ENCODE measurements around the gene ASMTL. TPM values are rescaled to one million over a fixed set of nuclear protein-coding genes. Genes with fewer than 3 reads are reported as not detected.

The ASMTL gene
- total RNA-seq, 1 donor from 2014 or later, result 24.5 TPM

DNA sequence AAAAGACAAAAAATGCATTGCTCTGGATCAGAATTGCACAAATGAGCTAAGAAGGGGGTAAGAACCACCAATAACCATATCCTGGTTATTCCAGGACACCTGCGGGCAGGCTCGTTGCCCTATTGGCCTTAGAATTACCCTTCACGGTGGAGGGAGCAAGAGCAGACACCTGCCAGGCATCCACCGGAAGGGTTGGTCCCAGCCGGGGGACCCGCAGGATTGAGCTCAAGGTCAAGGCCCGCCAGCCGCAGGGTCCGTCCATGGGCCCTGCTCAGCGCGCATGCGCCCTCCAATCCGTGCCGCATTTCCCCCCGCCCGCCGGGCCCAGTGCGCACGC lies 61.4 kb downstream of the ASMTL start:
- H3K27me3 Mint-ChIP-seq, result no peaks in the 10 kb centered on the region
- peaks cover 27% of the 10 kb centered on the region for H3K36me3 Mint-ChIP-seq (ENCODE audit: insufficient read depth)
- H3K4me3 Mint-ChIP-seq (ENCODE audit: low read depth), result peak overlapping the region; percentile 94
- DNase-seq (ENCODE audit: low spot score, unreplicated experiment), result peak; percentile 96
- H3K27ac Mint-ChIP-seq, result peak overlapping the region; percentile 97
- H3K4me1 Mint-ChIP-seq (ENCODE audit: low read depth), result peaks cover 24% of the 10 kb centered on the region
- no peaks in the 10 kb centered on the region for H3K9me3 Mint-ChIP-seq (ENCODE audit: low read depth)
- TF ChIP-seq CTCF (IDR thresholded peaks at IDR 0.05; ENCODE audit: unreplicated experiment), result no peak

DNA sequence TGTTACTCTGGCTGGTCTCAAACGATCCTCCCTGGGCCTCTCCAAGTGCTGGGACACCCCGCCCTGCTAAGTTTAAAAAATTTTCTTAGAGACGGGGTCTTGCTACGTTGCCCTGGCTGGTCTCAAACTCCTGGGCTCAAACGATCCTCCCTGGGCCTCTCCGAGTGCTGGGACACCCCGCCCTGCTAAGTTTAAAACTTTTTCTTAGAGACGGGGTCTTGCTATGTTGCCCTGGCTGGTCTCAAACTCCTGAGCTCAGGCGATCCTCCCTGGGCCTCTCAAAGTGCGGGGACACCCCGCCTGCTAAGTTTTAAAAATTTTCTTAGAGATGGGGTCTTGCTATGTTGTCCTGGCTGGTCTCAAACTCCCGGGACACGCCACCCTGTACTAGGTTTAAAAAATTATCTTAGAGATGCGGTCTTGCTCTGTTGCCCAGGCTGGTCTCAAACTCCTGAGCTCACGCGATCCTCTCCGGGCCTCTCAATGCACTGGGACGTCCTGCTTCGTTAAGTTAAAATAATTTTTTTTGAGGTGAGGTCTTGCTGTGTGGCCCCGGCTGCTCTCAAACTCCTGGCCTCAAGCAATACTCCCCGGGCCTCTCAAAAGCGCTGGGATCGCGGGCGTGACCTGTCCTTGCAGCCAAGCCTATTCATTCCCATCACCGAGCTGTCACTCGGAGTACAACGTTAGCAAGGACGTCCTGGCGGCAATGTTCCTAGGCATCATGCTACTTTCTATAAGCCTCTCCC lies 61.9 kb downstream of the ASMTL start:
- Mint-ChIP-seq H3K36me3 (ENCODE audit: insufficient read depth) (peaks cover 24% of the 10 kb centered on the region), H3K4me3 (ENCODE audit: low read depth) (peak overlapping the region; percentile 94), H3K9me3 (ENCODE audit: low read depth) (no peaks in the 10 kb centered on the region), H3K27ac (peak overlapping the region; percentile 97), H3K27me3 (no peaks in the 10 kb centered on the region), H3K4me1 (ENCODE audit: low read depth) (peaks cover 22% of the 10 kb centered on the region)
- TF ChIP-seq CTCF (IDR thresholded peaks at IDR 0.05; ENCODE audit: unreplicated experiment), result no peak
- no peak for DNase-seq (ENCODE audit: low spot score, unreplicated experiment)

- DNase-seq (ENCODE audit: low spot score, unreplicated experiment), result no peak
- no peaks in the 10 kb centered on the region for H3K27me3 Mint-ChIP-seq
- H3K4me3 Mint-ChIP-seq (ENCODE audit: low read depth), result peak overlapping the region; percentile 40
- H3K9me3 Mint-ChIP-seq (ENCODE audit: low read depth), result no peaks in the 10 kb centered on the region
- H3K36me3 Mint-ChIP-seq (ENCODE audit: insufficient read depth), result peaks cover 27% of the 10 kb centered on the region
- H3K27ac Mint-ChIP-seq, result no peak overlapping the region
- no peak for TF ChIP-seq CTCF (IDR thresholded peaks at IDR 0.05; ENCODE audit: unreplicated experiment)
- peaks cover 19% of the 10 kb centered on the region for H3K4me1 Mint-ChIP-seq (ENCODE audit: low read depth)
Measured at GRCh38 chrX:1389993-1390285, 62.8 kb downstream of the ASMTL start.

DNA sequence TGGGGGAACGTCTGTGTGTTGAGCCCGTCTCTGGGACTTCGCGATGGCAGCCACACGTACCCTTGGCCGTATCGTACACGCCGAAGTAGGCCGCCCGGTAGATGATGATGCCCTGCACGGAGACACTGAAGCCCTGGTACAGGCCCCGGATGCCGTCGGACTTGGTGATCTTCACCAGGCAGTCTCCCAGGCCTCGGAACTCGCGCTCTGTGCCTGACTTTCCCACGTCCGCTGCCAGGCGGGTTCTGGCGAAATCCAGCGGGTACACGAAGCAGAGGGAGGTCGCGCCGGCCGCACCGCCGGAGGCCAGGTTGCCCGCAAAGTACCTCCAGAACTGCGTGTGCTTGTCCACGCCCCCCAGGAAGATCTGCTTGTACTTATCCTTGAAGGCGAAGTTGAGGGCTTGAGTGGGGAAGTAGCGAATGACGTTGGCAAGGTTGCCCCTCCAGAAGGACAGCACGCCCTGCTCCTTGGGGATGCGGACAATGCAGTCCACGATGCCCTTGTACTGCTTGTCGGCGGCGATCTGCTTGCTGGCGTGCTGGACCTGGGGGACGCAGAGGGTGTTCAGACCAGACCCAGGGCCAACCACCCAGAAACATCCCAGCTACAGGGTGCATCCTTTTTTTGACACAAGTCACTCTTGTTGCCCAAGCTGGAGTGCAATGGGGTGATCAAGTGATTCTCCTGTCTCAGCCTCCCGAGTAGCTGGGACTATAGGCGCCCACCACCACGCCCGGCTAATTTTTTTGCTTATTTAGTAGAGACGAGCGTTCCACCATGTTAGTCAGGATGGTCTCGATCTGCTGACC lies 63.3 kb downstream of the ASMTL start:
- Mint-ChIP-seq H3K9me3 (ENCODE audit: low read depth) (no peaks in the 10 kb centered on the region), H3K27ac (no peak overlapping the region), H3K4me1 (ENCODE audit: low read depth) (peaks cover 18% of the 10 kb centered on the region), H3K4me3 (ENCODE audit: low read depth) (peak overlapping the region; percentile 38), H3K36me3 (ENCODE audit: insufficient read depth) (peaks cover 30% of the 10 kb centered on the region), H3K27me3 (no peaks in the 10 kb centered on the region)
- DNase-seq (ENCODE audit: low spot score, unreplicated experiment), result no peak
- TF ChIP-seq CTCF (IDR thresholded peaks at IDR 0.05; ENCODE audit: unreplicated experiment), result no peak

- Mint-ChIP-seq H3K36me3 (ENCODE audit: insufficient read depth) (peaks cover 33% of the 10 kb centered on the region), H3K27ac (no peak overlapping the region)
- no peak for TF ChIP-seq CTCF (IDR thresholded peaks at IDR 0.05; ENCODE audit: unreplicated experiment)
Measured at GRCh38 chrX:1388651-1389050, 64.1 kb downstream of the ASMTL start.

More at GRCh38 chrX:1388651-1389050, 64.1 kb downstream of the ASMTL start:
- Mint-ChIP-seq H3K27me3 (no peaks in the 10 kb centered on the region), H3K4me3 (ENCODE audit: low read depth) (peak overlapping the region; percentile 37), H3K4me1 (ENCODE audit: low read depth) (peaks cover 15% of the 10 kb centered on the region), H3K9me3 (ENCODE audit: low read depth) (no peaks in the 10 kb centered on the region)
- DNase-seq (ENCODE audit: low spot score, unreplicated experiment), result no peak
